Body of pancreas (tissue), 4 donors: ENCODE results near the gene LHFPL6. TPM values are rescaled to one million over a fixed set of nuclear protein-coding genes. Genes with fewer than 3 reads are reported as not detected.

Experiments
- ATAC-seq: fragments of 150-250 bp; one replicate; pipeline ENCODE4 v1.9.1; 2016
- DNase-seq, 4 donors: peaks; one replicate each; pipeline ENCODE4 v3.0.0-alpha.2; 2019
- H3K27ac ChIP-seq, 4 donors: fragments of 200-600 bp; sonication (generic); 1 replicate in 3 of 4; 2 replicates in 1 of 4; pipeline versions ENCODE4 v1.5.1 to v1.6.1; 2016 to 2019; ENCODE audit warnings: mild to moderate bottlenecking in 1 of 4, mixed read lengths in 1 of 4, moderate library complexity in 1 of 4
- H3K27me3 ChIP-seq, 2 donors: fragments of 200-600 bp; sonication (generic); one replicate each; pipeline ENCODE4 v1.6.0; 2016; ENCODE audit warnings: mild to moderate bottlenecking in 1 of 2
- H3K36me3 ChIP-seq, 2 donors: fragments of 200-600 bp; sonication (generic); replicated peaks in 1 of 2; 2 replicates each; pipeline ENCODE4 v1.5.1; 2016; ENCODE audit warnings: low read depth in 2 of 2; ENCODE audit not compliant: insufficient read depth in 1 of 2
- H3K4me1 ChIP-seq: fragments of 200-600 bp; sonication (generic); one replicate; pipeline ENCODE4 v1.6.0; 2016
- H3K4me3 ChIP-seq, 2 donors: fragments of 200-600 bp; sonication (generic); 1 replicate in 1 of 2; 2 replicates in 1 of 2; pipeline ENCODE4 v1.5.1; 2016 to 2019
- H3K9me3 ChIP-seq, 3 donors: fragments of 200-600 bp; sonication (generic); 1 replicate in 2 of 3; 2 replicates in 1 of 3; pipeline ENCODE4 v1.5.1; 2016
- POLR2A ChIP-seq, 3 donors: fragments of 450-650 bp; IDR thresholded peaks; one replicate each; pipeline ENCODE4 v1.6.1; 2016; ENCODE audit warnings: antibody characterized with exemption in 3 of 3, mild to moderate bottlenecking in 2 of 3
- WGBS, 2 donors: methylation state at CpG; one replicate each; pipeline ENCODE4 v1.1.5; 2017; 5-methylcytosine and 5-hydroxymethylcytosine counted together
- intact Hi-C: fragments of 100-400 bp; cut with DNase I; formaldehyde crosslinking; loops from one replicate; pipeline ENCODE4 v1.15.1; 2023
- total RNA-seq, 2 donors: library from RNA; depleted of rRNA; stranded (reverse); fragments of >200 nt; gene quantifications; one replicate each; pipeline ENCODE4 v1.1.0, GENCODE V29; 2016
- TF ChIP-seq, protein P1 (sequence below), 7 experiments: fragments of 450-650 bp in 4 of 7; fragments of 200-600 bp in 3 of 7; sonication (generic) in 3 of 7; IDR thresholded peaks; one replicate each; pipeline ENCODE4 v1.5.1; 2016 to 2019; ENCODE audit warnings: antibody characterized with exemption in 7 of 7

Gene LHFPL6
- total RNA-seq, 2 donors from 2014 or later: 18.4 to 30.7 TPM

DNA sequence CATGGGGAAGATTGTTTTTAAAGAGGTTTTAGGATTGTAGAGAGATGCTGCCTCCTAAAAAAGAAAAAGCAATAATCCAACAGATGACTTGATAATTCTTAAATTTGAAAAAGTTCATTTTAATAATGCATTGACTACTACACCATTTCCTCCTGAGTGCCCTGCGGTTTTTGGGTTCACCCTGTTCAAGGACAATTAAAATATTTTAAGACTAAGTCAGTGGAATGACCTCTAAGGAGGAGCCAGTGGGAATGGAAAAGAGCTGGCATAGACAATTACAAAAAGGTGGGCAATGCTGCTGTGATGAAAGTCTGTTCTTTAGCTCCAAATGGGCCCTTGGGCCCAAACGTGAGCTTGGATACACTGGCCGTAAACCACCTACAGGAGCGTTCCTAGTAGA, 217.8 kb downstream of the LHFPL6 start:
- TF ChIP-seq, protein P1, sequence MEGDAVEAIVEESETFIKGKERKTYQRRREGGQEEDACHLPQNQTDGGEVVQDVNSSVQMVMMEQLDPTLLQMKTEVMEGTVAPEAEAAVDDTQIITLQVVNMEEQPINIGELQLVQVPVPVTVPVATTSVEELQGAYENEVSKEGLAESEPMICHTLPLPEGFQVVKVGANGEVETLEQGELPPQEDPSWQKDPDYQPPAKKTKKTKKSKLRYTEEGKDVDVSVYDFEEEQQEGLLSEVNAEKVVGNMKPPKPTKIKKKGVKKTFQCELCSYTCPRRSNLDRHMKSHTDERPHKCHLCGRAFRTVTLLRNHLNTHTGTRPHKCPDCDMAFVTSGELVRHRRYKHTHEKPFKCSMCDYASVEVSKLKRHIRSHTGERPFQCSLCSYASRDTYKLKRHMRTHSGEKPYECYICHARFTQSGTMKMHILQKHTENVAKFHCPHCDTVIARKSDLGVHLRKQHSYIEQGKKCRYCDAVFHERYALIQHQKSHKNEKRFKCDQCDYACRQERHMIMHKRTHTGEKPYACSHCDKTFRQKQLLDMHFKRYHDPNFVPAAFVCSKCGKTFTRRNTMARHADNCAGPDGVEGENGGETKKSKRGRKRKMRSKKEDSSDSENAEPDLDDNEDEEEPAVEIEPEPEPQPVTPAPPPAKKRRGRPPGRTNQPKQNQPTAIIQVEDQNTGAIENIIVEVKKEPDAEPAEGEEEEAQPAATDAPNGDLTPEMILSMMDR (IDR thresholded peaks at IDR 0.05): no peak
- no peak for TF ChIP-seq POLR2A (IDR thresholded peaks at IDR 0.05)

DNA sequence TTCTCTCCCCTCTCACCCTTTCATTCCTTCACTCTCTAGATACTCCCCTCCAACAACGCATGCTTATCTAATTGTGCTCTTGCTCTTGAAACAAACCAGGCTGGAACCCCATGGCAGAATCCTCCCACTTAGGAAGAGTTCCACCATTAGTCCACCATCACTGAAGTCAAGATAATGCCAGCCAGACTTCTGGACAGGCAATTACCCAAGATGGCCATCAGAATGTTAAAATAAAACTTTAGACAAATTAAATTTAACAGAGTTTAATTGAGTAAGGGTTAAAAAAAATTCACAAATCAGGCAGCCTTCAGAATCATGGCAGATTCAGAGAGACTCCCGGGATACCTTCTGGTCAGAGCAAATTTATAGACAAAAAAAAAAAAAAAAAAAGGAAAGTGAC, 221.5 kb downstream of the LHFPL6 start:
- no peaks in the 10 kb centered on the region for H3K36me3 ChIP-seq
- H3K4me1 ChIP-seq: no peaks in the 10 kb centered on the region
- no peak for DNase-seq
- TF ChIP-seq, protein P1 (IDR thresholded peaks at IDR 0.05): no peak
- TF ChIP-seq POLR2A (IDR thresholded peaks at IDR 0.05): no peak
- no peak overlapping the region for H3K4me3 ChIP-seq
- H3K27me3 ChIP-seq: no peaks in the 10 kb centered on the region
- ATAC-seq: no peak
- H3K27ac ChIP-seq: no peak overlapping the region
- 92 to 94% methylated on average over 2 of the region's 2 CpGs for WGBS, 2 donors
- intact Hi-C loops: no loop called here
- no peaks in the 10 kb centered on the region for H3K9me3 ChIP-seq

More for the DNA sequence above, 217.8 kb downstream of the LHFPL6 start:
- intact Hi-C loops: no loop called here
- Histone ChIP-seq H3K36me3 (no peaks in the 10 kb centered on the region), H3K4me3 (no peak overlapping the region), H3K27ac (no peak overlapping the region), H3K9me3 (no peaks in the 10 kb centered on the region), H3K27me3 (no peaks in the 10 kb centered on the region), H3K4me1 (no peaks in the 10 kb centered on the region)
- DNase-seq (no peak), ATAC-seq (no peak)
- whole genome bisulfite sequencing, 2 donors: 79 to 92% methylated on average over 4 of the region's 4 CpGs

GRCh38 chr13:39379667-39380655, 223.0 kb downstream of the LHFPL6 start:
- Histone ChIP-seq H3K27ac (no peak overlapping the region), H3K4me1 (no peaks in the 10 kb centered on the region), H3K27me3 (no peaks in the 10 kb centered on the region), H3K36me3 (no peaks in the 10 kb centered on the region), H3K9me3 (no peaks in the 10 kb centered on the region), H3K4me3 (no peak overlapping the region)
- ATAC-seq (no peak), DNase-seq (no peak)
- WGBS, 2 donors: 85 to 94% methylated on average over 4 of the region's 4 CpGs
- intact Hi-C loops: no loop called here
- no peak for TF ChIP-seq POLR2A (IDR thresholded peaks at IDR 0.05)
- TF ChIP-seq, protein P1 (IDR thresholded peaks at IDR 0.05): no peak

DNA sequence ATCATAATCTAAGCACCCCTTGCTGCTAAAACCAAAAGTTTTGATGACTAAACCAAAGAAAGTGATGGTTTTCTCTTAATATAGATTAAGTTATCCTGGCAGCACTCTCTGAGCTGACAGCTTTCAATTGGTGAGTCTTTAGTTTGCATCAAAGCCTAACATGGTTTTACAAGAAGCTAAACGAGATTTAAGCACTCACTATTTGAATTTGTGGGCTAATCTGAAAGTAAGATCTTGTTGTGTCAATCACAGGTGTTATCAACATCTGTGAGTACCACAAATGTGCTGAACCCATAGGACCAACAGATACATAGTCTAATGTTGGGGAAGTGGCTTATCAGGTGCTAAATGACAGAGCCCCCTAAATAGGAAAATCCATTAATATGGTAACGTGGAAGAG, 223.9 kb downstream of the LHFPL6 start:
- TF ChIP-seq, protein P1 (IDR thresholded peaks at IDR 0.05): no peak
- no peak for TF ChIP-seq POLR2A (IDR thresholded peaks at IDR 0.05)
- WGBS, 2 donors: 55 to 66% methylated on average over 2 of the region's 2 CpGs
- Histone ChIP-seq H3K27ac (no peak overlapping the region), H3K4me3 (no peak overlapping the region), H3K36me3 (no peaks in the 10 kb centered on the region), H3K9me3 (no peaks in the 10 kb centered on the region), H3K27me3 (no peaks in the 10 kb centered on the region), H3K4me1 (no peaks in the 10 kb centered on the region)
- intact Hi-C loops: no loop called here
- ATAC-seq (no peak), DNase-seq (no peak)
